Ascending aorta (tissue), 2 donors: Measurements from ENCODE around the gene VEGFC. TPM values are rescaled to one million over a fixed set of nuclear protein-coding genes. Genes with fewer than 3 reads are reported as not detected.
A peak's percentile ranks its signal among the peaks of the same experiment; 100 is the strongest.

Experiments used
- DNase-seq, 2 donors: peaks; one replicate each; pipeline ENCODE4 v3.0.0-alpha.2; 2019; ENCODE audit warnings: low spot score in 2 of 2
- H3K27ac ChIP-seq, 2 donors: fragments of 200-600 bp; sonication (generic); one replicate each; pipeline ENCODE4 v1.5.1; 2016 to 2017; ENCODE audit warnings: mild to moderate bottlenecking in 1 of 2
- H3K27me3 ChIP-seq: fragments of 200-600 bp; sonication (generic); one replicate; pipeline ENCODE4 v1.5.1; 2017
- H3K36me3 ChIP-seq, 2 donors: fragments of 200-600 bp; sonication (generic); one replicate each; pipeline ENCODE4 v1.5.1; 2016
- H3K4me1 ChIP-seq, 2 donors: fragments of 200-600 bp; sonication (generic); one replicate each; pipeline ENCODE4 v1.5.1; 2016 to 2017; ENCODE audit warnings: mild to moderate bottlenecking in 1 of 2
- H3K4me3 ChIP-seq, 2 donors: fragments of 200-600 bp; sonication (generic); one replicate each; pipeline ENCODE4 v1.5.1; 2016 to 2017; ENCODE audit warnings: mild to moderate bottlenecking in 1 of 2
- H3K9me3 ChIP-seq, 2 donors: fragments of 200-600 bp; sonication (generic); one replicate each; pipeline ENCODE4 v1.5.1; 2016
- intact Hi-C: fragments of 100-400 bp; cut with DNase I; formaldehyde crosslinking; loops from one replicate; pipeline ENCODE4 v1.15.1; 2023
- total RNA-seq: library from RNA; depleted of rRNA; stranded (reverse); fragments of >200 nt; gene quantifications from one replicate; pipeline ENCODE4 v1.1.0, GENCODE V29; 2016
- TF ChIP-seq, protein P1 (sequence below), 3 experiments: fragments of 200-600 bp in 2 of 3; fragments of 450-650 bp in 1 of 3; sonication (generic) in 2 of 3; IDR thresholded peaks; one replicate each; pipeline ENCODE4 v1.5.1; 2016 to 2019; ENCODE audit warnings: antibody characterized with exemption in 3 of 3, mild to moderate bottlenecking in 1 of 3, moderate library complexity in 1 of 3

VEGFC gene
- total RNA-seq, 1 donor from 2014 or later, result 18.6 TPM

DNA sequence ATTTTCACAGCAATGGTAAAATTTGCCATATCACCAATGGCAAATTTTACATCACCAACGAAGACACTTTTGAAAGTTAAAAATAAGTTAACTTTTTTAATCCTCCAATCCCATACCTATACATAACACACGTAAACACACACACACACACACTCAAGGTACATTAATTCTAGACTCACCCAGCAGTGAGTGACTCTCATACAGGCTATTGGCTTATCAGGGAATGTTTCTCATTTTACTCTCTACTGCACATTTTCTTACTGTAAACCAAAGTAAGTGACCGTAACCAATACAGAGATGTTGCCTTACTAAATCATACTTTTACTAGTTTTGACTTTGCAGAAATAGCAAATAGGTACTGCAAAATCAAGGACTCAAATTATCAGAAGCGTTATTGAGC, 2.3 kb downstream of the VEGFC start:
- Histone ChIP-seq H3K9me3 (no peaks in the 10 kb centered on the region), H3K36me3 (no peaks in the 10 kb centered on the region), H3K4me1 (peaks cover 3% of the 10 kb centered on the region in 2 donors), H3K27me3 (no peaks in the 10 kb centered on the region), H3K27ac (no peak overlapping the region), H3K4me3 (no peak overlapping the region)
- TF ChIP-seq, protein P1, sequence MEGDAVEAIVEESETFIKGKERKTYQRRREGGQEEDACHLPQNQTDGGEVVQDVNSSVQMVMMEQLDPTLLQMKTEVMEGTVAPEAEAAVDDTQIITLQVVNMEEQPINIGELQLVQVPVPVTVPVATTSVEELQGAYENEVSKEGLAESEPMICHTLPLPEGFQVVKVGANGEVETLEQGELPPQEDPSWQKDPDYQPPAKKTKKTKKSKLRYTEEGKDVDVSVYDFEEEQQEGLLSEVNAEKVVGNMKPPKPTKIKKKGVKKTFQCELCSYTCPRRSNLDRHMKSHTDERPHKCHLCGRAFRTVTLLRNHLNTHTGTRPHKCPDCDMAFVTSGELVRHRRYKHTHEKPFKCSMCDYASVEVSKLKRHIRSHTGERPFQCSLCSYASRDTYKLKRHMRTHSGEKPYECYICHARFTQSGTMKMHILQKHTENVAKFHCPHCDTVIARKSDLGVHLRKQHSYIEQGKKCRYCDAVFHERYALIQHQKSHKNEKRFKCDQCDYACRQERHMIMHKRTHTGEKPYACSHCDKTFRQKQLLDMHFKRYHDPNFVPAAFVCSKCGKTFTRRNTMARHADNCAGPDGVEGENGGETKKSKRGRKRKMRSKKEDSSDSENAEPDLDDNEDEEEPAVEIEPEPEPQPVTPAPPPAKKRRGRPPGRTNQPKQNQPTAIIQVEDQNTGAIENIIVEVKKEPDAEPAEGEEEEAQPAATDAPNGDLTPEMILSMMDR (IDR thresholded peaks at IDR 0.05), result no peak
- intact Hi-C loops, result loop anchor here (5.0 to 10.0 kb wide), 3 partner anchors 113 to 654 kb away; partner anchors contain the start of gene AGA
- DNase-seq, result no peak

GRCh38 chr4:176789955-176790354, 2.8 kb downstream of the VEGFC start:
- Histone ChIP-seq H3K27me3 (no peaks in the 10 kb centered on the region), H3K4me1 (peaks cover 3% of the 10 kb centered on the region in 2 donors), H3K27ac (no peak overlapping the region), H3K9me3 (no peaks in the 10 kb centered on the region), H3K4me3 (no peak overlapping the region), H3K36me3 (no peaks in the 10 kb centered on the region)
- intact Hi-C loops, result loop anchor here (5.0 to 10.0 kb wide), 3 partner anchors 113 to 655 kb away; partner anchors contain the start of gene AGA
- DNase-seq, result no peak
- TF ChIP-seq, protein P1 (IDR thresholded peaks at IDR 0.05), result peak in 2 of 3 experiments; percentile 58 to 68

- no peak for DNase-seq
- H3K4me3 ChIP-seq, result no peak overlapping the region
- no peaks in the 10 kb centered on the region for H3K27me3 ChIP-seq
- peaks cover 3% of the 10 kb centered on the region in 2 donors for H3K4me1 ChIP-seq
- H3K9me3 ChIP-seq, result no peaks in the 10 kb centered on the region
- intact Hi-C loops, result no loop called here
- H3K36me3 ChIP-seq, result no peaks in the 10 kb centered on the region
- TF ChIP-seq, protein P1 (IDR thresholded peaks at IDR 0.05), result no peak
- no peak overlapping the region for H3K27ac ChIP-seq
Measured at GRCh38 chr4:176788971-176789370, 3.8 kb downstream of the VEGFC start.

DNA sequence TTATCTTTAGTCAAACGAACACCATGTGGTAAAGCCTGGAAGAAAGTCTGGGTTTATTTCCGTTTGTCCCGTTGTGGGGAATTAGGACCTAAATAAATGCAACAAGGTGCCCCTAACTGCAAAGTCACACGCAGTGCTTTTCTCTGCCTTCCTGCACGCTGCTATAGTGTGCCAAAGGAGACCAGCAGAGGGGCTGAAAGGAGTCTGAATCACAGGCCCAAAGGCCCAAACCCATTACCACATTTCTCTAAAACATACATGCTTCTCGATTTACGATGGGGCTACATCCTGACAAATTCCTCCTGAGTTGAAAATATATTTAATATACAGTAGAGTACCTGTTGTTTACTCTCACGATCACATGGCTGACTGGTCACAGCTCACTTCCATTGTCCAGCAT, 4.5 kb downstream of the VEGFC start:
- intact Hi-C loops, result no loop called here
- no peaks in the 10 kb centered on the region for H3K27me3 ChIP-seq
- H3K36me3 ChIP-seq, result no peaks in the 10 kb centered on the region
- no peak overlapping the region for H3K27ac ChIP-seq
- H3K9me3 ChIP-seq, result no peaks in the 10 kb centered on the region
- TF ChIP-seq, protein P1 (IDR thresholded peaks at IDR 0.05), result no peak
- H3K4me3 ChIP-seq, result no peak overlapping the region
- peaks cover 3% of the 10 kb centered on the region in 2 donors for H3K4me1 ChIP-seq
- DNase-seq, result no peak

GRCh38 chr4:176784816-176785215, 7.9 kb downstream of the VEGFC start:
- TF ChIP-seq, protein P1 (IDR thresholded peaks at IDR 0.05), result no peak
- intact Hi-C loops, result no loop called here
- Histone ChIP-seq H3K36me3 (no peaks in the 10 kb centered on the region), H3K27me3 (no peaks in the 10 kb centered on the region), H3K27ac (no peak overlapping the region), H3K9me3 (no peaks in the 10 kb centered on the region), H3K4me1 (no peaks in the 10 kb centered on the region), H3K4me3 (no peak overlapping the region)
- DNase-seq, result no peak

DNA sequence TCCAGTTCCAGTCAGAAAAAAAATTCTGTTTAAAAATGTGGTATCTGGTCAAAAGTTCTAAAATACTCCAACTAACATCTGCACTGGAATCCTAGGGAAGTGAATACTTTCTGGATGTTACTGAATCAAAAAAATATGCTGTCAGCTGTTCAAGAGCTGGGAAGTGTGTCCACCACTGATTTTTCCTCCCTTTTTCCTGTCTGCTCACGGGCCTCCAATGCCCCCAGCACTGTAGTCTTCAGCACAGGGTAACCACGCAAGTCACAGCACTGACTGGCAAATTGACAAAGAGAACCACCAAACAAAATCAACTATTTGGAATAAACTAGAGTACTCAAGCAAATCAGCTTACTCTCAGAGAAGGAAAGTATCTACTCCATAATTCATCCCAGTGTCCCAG, 9.9 kb downstream of the VEGFC start:
- no peak for DNase-seq
- intact Hi-C loops, result no loop called here
- Histone ChIP-seq H3K36me3 (no peaks in the 10 kb centered on the region), H3K27me3 (no peaks in the 10 kb centered on the region), H3K4me1 (no peaks in the 10 kb centered on the region), H3K27ac (no peak overlapping the region), H3K4me3 (no peak overlapping the region), H3K9me3 (no peaks in the 10 kb centered on the region)
- TF ChIP-seq, protein P1 (IDR thresholded peaks at IDR 0.05), result no peak
